H1 (cell line): ENCODE measurements around the gene ZDHHC16. TPM values are rescaled to one million over a fixed set of nuclear protein-coding genes. Genes with fewer than 3 reads are reported as not detected.

ENCODE experiments used
- NANOG ChIP-seq: IDR thresholded peaks from 2 replicates; pipeline ENCODE4 v1.6.1; 2011; ENCODE audit warnings: low read length, low read depth, mild to moderate bottlenecking, inconsistent platforms; ENCODE audit not compliant: insufficient read depth, poor library complexity, severe bottlenecking
- polyA plus RNA-seq, 7 experiments: library from polyadenylated mRNA; depleted of rRNA in 3 of 7; stranded (reverse) in 5 of 7; unstranded in 2 of 7; fragments of >200 nt in 5 of 7; fragments of 200-250 nt in 2 of 7; gene quantifications; 1 replicate in 5 of 7; 2 replicates in 1 of 7; 4 replicates in 1 of 7; pipeline versions ENCODE4 v1.2.1 to v1.2.3, GENCODE V29; 2011 to 2013; ENCODE audit warnings: missing spikeins in 2 of 7, mixed read lengths in 2 of 7
- total RNA-seq: library from RNA; stranded (reverse); fragmentation: NEBNext Ultra II Directional; extraction: Animal tissue kit (Norgen Biotek cat#: 25700); gene quantifications from 2 replicates; pipeline ENCODE4 v1.2.1, GENCODE V29; 2021

The ZDHHC16 gene
- total and polyA plus RNA-seq, 2 of the 8 experiments (the other 6 are each of a cell fraction or from before 2014, with no cell fraction given) = 45.9 to 108 TPM

DNA sequence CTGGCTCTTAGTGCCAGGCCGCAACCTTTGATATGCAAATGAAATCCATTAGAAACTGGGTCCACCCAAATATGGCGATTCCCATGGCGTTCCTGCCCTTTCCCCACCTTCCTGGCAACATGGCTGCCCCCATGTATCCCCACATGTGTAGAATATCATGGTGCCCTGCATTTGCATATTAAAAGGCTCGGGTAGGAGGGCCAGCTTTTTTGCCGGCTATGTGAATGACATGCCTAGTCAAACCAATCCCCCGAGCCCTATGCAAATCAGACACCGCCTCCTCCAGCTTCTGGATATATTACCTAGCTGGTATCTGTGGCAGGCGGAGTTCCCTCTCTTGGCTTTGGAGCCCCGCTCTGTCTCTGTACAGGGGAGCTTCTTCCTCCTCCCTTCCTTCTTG, 34.0 kb downstream of the ZDHHC16 start (continued):
- TF ChIP-seq NANOG = peak; percentile 30
